CD4-positive, alpha-beta T cell (primary cell): ENCODE results near the gene ATG3. TPM values are rescaled to one million over a fixed set of nuclear protein-coding genes. Genes with fewer than 3 reads are reported as not detected.
A peak's percentile ranks its signal among the peaks of the same experiment; 100 is the strongest.

Experiments
- ATAC-seq: fragments of 200-7000 bp; cut with Tn5 transposase; one replicate; pipeline ENCODE4 v1.10.0; 2022; ENCODE audit warnings: mild to moderate bottlenecking; ENCODE audit not compliant: poor library complexity
- CTCF ChIA-PET: fragments of 350-600 bp; sonication (Branson Sonifier 250); formaldehyde crosslinking; loops from one replicate; lab custom pipeline; 2021; ENCODE audit warnings: antibody characterized with exemption, inconsistent platforms; lab: Charles Lee
- POLR2A ChIA-PET: fragments of 350-600 bp; sonication (Branson Sonifier 250); formaldehyde crosslinking; loops from one replicate; lab custom pipeline; 2021; ENCODE audit warnings: antibody characterized with exemption, inconsistent platforms; lab: Charles Lee
- DNase-seq, 14 experiments: peaks; one replicate each; pipeline ENCODE4 v3.0.0-alpha.2; 2013 to 2020; ENCODE audit warnings: mixed read lengths in 2 of 14
- H3K27ac ChIP-seq, 2 donors: one replicate each; pipeline versions ENCODE4 v1.5.1 to v1.7.0; 2013; ENCODE audit warnings: low read length in 2 of 2, low read depth in 1 of 2, mild to moderate bottlenecking in 1 of 2
- H3K27me3 ChIP-seq, 2 experiments: 1 replicate in 1 of 2; 2 replicates in 1 of 2; pipeline versions ENCODE4 v1.6.1 to v1.7.0; 2013; ENCODE audit warnings: low read length in 2 of 2, control low read depth in 1 of 2, mild to moderate bottlenecking in 1 of 2, moderate library complexity in 1 of 2; ENCODE audit not compliant: insufficient read depth in 2 of 2, control insufficient read depth in 1 of 2
- H3K36me3 ChIP-seq: one replicate; pipeline ENCODE4 v1.6.1; 2013; ENCODE audit warnings: low read length, control low read depth; ENCODE audit not compliant: insufficient read depth
- H3K4me1 ChIP-seq: one replicate; pipeline ENCODE4 v1.6.1; 2013; ENCODE audit warnings: low read length, control low read depth; ENCODE audit not compliant: insufficient read depth
- H3K4me3 ChIP-seq: one replicate; pipeline ENCODE4 v1.5.1; 2013; ENCODE audit warnings: mild to moderate bottlenecking, low read length, moderate library complexity
- H3K9me3 ChIP-seq, 2 experiments: 1 replicate in 1 of 2; 2 replicates in 1 of 2; pipeline versions ENCODE4 v1.6.1 to v1.7.0; 2013; ENCODE audit warnings: low read length in 2 of 2, mild to moderate bottlenecking in 2 of 2, control low read depth in 1 of 2, moderate library complexity in 1 of 2; ENCODE audit not compliant: control insufficient read depth in 1 of 2, insufficient read depth in 1 of 2
- H3K27ac Mint-ChIP-seq: one replicate; pipeline ENCODE4 v1.8.0; 2020; ENCODE audit warnings: mixed read lengths
- H3K27me3 Mint-ChIP-seq: one replicate; pipeline ENCODE4 v1.8.0; 2021; ENCODE audit warnings: mixed read lengths
- H3K36me3 Mint-ChIP-seq: one replicate; pipeline ENCODE4 v1.8.0; 2021; ENCODE audit warnings: low read depth, mixed read lengths
- H3K4me1 Mint-ChIP-seq: one replicate; pipeline ENCODE4 v1.8.0; 2021; ENCODE audit warnings: low read depth, mixed read lengths
- H3K4me3 Mint-ChIP-seq: one replicate; pipeline ENCODE4 v1.8.0; 2020; ENCODE audit warnings: mild to moderate bottlenecking, mixed read lengths
- H3K9me3 Mint-ChIP-seq: one replicate; pipeline ENCODE4 v1.8.0; 2020; ENCODE audit warnings: mixed read lengths
- intact Hi-C, 2 experiments: fragments of 100-400 bp; cut with DNase I in 1 of 2; cut with micrococcal nuclease in 1 of 2; formaldehyde crosslinking; loops; one replicate each; pipeline versions ENCODE4 v1.15.1 to v1.9.0; 2023 to 2025; cut with DNase I, micrococcal nuclease
- total RNA-seq, 174 experiments: library from RNA in 2 of 174; stranded (reverse) in 2 of 174; gene quantifications; one replicate each; pipeline ENCODE4 v1.2.3 and lab custom pipeline; 2021 to 2026
- TF ChIP-seq, protein P1 (sequence below): fragments of 200-600 bp; IDR thresholded peaks from one replicate; pipeline ENCODE4 v1.8.0; 2022; ENCODE audit warnings: antibody characterized with exemption, mild to moderate bottlenecking

ATG3 gene
- total RNA-seq, 2 experiments from 2014 or later: 43.3 to 43.8 TPM

- peaks cover 66% of the 10 kb centered on the region for H3K36me3 Mint-ChIP-seq
- Histone ChIP-seq H3K27ac (no peak overlapping the region), H3K4me3 (no peak overlapping the region), H3K27me3 (no peaks in the 10 kb centered on the region), H3K4me1 (no peaks in the 10 kb centered on the region), H3K36me3 (peaks cover 45% of the 10 kb centered on the region), H3K9me3 (no peaks in the 10 kb centered on the region)
- no peak overlapping the region for H3K4me3 Mint-ChIP-seq
- DNase-seq (no peak), ATAC-seq (no peak)
- POLR2A ChIA-PET: no interaction called here
- TF ChIP-seq, protein P1, sequence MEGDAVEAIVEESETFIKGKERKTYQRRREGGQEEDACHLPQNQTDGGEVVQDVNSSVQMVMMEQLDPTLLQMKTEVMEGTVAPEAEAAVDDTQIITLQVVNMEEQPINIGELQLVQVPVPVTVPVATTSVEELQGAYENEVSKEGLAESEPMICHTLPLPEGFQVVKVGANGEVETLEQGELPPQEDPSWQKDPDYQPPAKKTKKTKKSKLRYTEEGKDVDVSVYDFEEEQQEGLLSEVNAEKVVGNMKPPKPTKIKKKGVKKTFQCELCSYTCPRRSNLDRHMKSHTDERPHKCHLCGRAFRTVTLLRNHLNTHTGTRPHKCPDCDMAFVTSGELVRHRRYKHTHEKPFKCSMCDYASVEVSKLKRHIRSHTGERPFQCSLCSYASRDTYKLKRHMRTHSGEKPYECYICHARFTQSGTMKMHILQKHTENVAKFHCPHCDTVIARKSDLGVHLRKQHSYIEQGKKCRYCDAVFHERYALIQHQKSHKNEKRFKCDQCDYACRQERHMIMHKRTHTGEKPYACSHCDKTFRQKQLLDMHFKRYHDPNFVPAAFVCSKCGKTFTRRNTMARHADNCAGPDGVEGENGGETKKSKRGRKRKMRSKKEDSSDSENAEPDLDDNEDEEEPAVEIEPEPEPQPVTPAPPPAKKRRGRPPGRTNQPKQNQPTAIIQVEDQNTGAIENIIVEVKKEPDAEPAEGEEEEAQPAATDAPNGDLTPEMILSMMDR: no peak
- intact Hi-C loops: loop anchor here in 1 of 2 experiments (5.0 kb wide), 1 partner anchor 403 kb away; no protein-coding TSS in a partner anchor
- no peak overlapping the region for H3K27ac Mint-ChIP-seq
- H3K27me3 Mint-ChIP-seq: no peaks in the 10 kb centered on the region
- CTCF ChIA-PET: no interaction called here
- no peaks in the 10 kb centered on the region for H3K9me3 Mint-ChIP-seq
- peaks cover 5% of the 10 kb centered on the region for H3K4me1 Mint-ChIP-seq
These were observed 17.9 kb upstream of the ATG3 start for GRCh38 chr3:112579697-112580096.

DNA sequence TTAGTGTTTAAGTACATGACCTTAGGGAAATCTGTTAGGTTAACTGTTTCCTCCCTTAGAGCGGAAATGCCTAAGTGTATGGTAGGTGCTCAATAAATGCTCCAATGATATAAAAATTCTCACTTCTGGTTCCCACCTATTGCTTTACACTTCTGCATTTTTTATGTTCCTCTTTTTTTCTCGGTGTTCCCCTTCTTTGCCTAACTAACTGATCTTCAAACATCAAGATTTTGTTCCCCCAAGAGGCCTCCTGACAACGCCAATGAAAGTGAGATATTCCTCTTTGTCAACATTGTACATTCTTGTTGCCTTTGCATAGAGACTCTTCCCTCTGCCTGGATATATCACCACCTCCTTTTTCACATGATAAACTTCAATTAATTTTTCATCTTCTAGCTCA is 17.5 kb upstream of the ATG3 start:
- no peaks in the 10 kb centered on the region for H3K9me3 Mint-ChIP-seq
- Histone ChIP-seq H3K27ac (no peak overlapping the region), H3K36me3 (peaks cover 45% of the 10 kb centered on the region), H3K9me3 (no peaks in the 10 kb centered on the region), H3K4me1 (no peaks in the 10 kb centered on the region), H3K27me3 (no peaks in the 10 kb centered on the region), H3K4me3 (no peak overlapping the region)
- H3K4me1 Mint-ChIP-seq: peaks cover 5% of the 10 kb centered on the region
- POLR2A ChIA-PET: interaction anchor here (0.8 kb wide), 1 partner anchor 306 kb away, joined by 3 read pairs; no protein-coding TSS in a partner anchor
- peak in 3 of 14 experiments; percentile 14 to 17 (median 16) for DNase-seq
- H3K4me3 Mint-ChIP-seq: no peak overlapping the region
- intact Hi-C loops: no loop called here
- H3K36me3 Mint-ChIP-seq: peaks cover 62% of the 10 kb centered on the region
- no peaks in the 10 kb centered on the region for H3K27me3 Mint-ChIP-seq
- TF ChIP-seq, protein P1: no peak
- H3K27ac Mint-ChIP-seq: no peak overlapping the region
- CTCF ChIA-PET: no interaction called here
- ATAC-seq: no peak

DNA sequence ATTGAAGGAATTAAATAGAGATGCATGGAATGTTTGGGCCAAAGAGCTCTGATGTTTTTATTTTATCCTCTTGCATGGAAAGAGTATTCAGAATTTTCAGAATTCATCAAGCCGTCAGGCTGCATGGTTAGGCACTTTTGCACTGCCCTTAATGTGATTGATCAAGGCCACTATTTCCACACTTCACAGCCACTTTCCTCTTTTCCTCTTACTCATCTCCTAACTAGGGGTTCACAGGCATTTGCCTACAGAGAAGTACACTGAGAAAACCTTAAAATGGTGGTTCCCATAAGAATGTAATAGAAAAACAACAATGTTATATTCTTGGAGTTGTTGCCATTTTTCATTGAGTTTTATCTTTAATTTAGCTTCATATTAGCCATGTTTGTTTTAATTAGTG is 10.9 kb upstream of the ATG3 start:
- no peaks in the 10 kb centered on the region for H3K27me3 ChIP-seq
- Mint-ChIP-seq H3K27me3 (no peaks in the 10 kb centered on the region), H3K4me1 (peaks cover 14% of the 10 kb centered on the region), H3K36me3 (peaks cover 70% of the 10 kb centered on the region), H3K9me3 (no peaks in the 10 kb centered on the region), H3K4me3 (no peak overlapping the region), H3K27ac (no peak overlapping the region)
- ChIA-PET CTCF (interaction anchor here (1.0 kb wide), 1 partner anchor 9 kb away, joined by 4 read pairs; no protein-coding TSS in a partner anchor), POLR2A (interaction anchor here (1.9 kb wide), 1 partner anchor 11 kb away, joined by 6 read pairs; the partner anchor contains the start of genes ATG3 and SLC35A5)
- peaks cover 58% of the 10 kb centered on the region for H3K36me3 ChIP-seq
- no peaks in the 10 kb centered on the region for H3K9me3 ChIP-seq
- TF ChIP-seq, protein P1: no peak
- DNase-seq: peak in 2 of 14 experiments; percentile 10 to 20
- intact Hi-C loops: no loop called here
- no peak overlapping the region for H3K4me3 ChIP-seq
- no peaks in the 10 kb centered on the region for H3K4me1 ChIP-seq
- no peak overlapping the region for H3K27ac ChIP-seq
- ATAC-seq: no peak
